PC-9 (cell line): ENCODE results near the gene SETBP1.

Source experiments
- CTCF ChIP-seq: fragments of 200-600 bp; sonication (generic); conservative IDR thresholded peaks from 2 replicates; pipeline ENCODE4 v1.6.1; 2017; ENCODE audit warnings: mixed run types, antibody characterized with exemption, mild to moderate bottlenecking, moderate library complexity
- EZH2 ChIP-seq: fragments of 200-600 bp; sonication (generic); IDR thresholded peaks from 2 replicates; pipeline ENCODE4 v1.8.0; 2017; ENCODE audit warnings: antibody characterized with exemption, low read depth

- TF ChIP-seq CTCF, result no peak
- TF ChIP-seq EZH2, result no peak
These were observed 342.8 kb downstream of the SETBP1 start for GRCh38 chr18:45023519-45023918.
